SKM-1 (cell line): Measurements from ENCODE around the gene CHRNA1.

Experiments
- DNase-seq: peaks from one replicate; lab custom pipeline; 2025; ENCODE audit not compliant: unreplicated experiment; lab: John Stamatoyannopoulos, UW

Gene CHRNA1

DNA sequence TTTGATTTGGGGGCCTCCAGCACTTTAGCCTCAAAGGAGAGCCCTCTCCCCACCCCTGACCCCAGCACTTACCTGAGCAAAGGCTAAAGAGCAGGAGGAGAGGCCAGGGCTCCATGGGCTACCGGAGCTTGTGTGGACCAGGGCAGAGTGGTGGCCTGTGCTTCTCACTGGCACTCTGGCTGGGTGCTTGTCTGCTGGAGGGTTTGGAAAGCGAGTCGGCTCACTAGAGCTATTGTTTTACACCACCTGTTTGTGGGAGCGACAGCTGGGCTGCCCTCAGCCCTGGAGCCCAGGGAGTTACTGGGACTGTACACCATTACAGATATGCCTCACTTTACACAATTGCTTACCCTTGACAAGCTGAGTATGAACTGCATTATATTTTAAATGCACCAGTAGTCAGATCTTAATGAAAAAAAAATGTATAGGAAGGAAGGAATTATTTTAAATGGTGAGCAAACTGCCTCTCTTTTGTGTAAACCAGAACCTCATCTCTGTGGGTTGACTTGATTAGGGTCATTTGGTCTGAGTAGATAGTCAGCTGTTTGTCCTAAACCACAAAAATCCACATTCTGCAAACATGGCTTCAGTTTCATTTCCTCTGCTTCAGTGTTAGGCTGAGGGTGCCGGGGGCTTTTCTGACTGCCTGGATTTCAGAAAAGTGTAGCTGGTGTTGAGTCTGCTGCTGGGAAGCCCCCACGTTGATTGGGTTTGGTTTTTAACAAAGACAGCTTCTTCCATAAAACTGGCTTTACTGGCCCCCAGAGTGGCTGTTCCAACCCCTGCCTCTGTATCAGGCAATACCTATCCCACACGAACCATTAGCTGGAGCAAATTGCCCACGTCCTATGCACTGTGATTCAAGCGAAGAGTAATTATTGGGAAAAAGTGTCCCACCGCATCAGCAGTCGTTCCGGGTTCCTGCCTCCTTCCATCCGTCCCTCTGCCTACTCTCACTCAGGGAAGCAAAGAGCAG, at the start of gene CHRNA1:
Gene CHRNA1 (minus strand): TSS at position 193 of the 976 bp plus-strand sequence. CDS start 78 bp downstream, at position 115.
- DNase-seq, result no peak

DNA sequence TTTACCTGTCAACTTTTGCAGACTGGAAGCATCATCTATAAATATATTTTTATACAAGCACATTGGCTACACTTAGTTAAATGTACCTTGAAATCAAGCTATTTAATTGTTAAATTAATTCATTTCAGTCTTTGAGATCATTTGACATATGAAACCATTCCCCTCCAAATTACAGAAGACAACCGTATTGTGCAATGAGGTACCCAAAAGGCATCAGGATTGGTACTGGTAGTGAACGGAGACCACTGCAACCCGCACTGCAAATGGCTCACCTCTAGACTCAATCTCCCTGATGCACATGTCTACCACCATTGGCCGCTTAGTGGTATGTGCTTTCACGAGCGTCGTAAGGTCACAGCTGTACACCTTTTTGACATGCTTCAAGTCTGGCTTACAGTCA, 47.8 kb upstream of the CHRNA1 start:
- DNase-seq, result no peak

DNA sequence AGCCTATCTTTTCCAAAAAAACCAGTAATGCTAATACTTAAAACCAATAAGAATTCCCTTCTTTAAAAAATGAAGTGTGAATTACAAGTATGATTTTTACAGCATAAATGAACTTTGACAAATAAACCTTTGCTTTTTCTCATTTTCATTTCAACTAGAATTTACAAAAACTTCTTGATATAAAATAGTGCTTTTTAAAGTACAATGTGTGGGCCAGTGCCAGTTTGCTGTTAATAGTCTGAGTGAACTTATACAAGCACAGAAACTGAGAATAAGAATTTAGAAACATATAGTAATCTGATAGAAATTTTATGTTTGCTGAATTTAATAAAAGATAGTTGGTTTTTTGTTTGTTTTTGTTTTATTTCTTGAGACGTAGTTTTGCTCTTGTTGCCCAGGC, 43.7 kb upstream of the CHRNA1 start:
- DNase-seq, result no peak

DNA sequence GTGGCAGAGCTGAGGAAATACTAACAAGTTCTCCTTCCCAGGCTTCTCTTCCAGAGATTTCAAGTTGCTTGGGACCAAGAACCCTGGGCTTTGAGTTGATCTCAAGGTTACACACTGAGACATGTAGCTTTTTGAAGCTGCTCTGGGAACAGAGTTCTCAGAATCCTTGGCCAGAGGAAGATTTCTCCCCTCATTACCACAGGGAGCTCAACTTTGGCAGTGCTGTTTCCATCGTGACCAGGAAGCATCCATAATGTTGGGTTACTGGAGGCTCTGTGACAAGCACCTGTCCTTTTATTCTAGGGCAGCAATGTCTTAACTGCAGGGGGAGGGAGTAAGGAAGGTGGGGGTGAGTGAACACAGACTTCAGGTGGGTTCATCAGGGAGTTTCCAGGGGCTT, 41.5 kb upstream of the CHRNA1 start:
- DNase-seq, result no peak

DNA sequence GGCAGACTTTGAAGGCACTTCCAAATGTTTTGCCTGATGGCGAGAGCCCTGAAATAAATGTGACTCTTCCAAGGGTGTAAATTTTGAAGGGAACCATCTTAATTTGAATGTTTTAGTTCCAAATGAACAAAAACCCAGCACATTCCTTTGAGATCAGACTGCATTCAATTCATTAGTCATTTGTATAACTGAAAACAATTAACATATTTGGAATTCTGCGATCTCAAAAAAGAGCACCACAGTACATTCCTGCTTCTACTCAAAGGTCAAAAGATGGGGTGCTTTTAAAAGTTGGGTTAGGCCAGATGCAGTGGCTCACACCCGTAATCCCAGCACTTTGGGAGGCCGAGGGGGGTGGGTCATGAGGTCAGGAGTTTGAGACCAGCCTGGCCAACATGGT, 38.2 kb upstream of the CHRNA1 start:
- no peak for DNase-seq

DNA sequence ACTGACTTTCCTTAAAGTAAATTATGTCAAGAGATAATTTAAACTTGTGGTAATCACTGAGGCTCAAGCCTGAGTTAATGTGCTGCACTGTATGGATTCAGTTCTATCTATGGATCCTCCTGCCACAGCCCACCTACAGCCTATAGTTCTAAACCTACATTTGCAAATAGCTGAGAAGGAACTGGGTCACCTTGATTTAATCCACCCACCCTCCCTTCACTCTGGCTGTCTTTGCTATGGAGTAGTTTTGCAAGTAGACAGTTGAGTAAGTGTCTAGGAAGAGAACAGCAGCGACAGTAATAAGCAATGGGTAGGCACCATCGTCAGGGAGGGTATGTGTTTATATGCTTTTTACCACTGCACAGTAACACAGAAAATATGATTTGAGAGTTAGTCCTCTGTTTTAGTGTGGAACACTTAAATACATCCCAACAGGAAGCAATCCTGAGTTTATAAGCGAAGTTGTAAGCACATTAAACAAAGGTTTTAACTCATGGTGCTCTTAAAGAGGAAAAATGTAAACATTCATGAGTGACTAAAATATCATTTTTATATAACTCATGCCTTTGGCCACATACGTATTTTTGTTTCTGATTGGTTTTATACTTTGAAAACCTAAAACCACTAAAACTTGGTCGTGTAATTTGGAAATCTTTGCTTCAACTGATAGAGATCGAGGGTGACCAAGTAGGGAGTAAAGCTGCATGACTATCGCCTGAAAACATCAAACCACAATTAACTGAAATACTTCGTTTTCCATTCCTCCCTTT, 36.3 kb upstream of the CHRNA1 start:
- DNase-seq, result no peak

DNA sequence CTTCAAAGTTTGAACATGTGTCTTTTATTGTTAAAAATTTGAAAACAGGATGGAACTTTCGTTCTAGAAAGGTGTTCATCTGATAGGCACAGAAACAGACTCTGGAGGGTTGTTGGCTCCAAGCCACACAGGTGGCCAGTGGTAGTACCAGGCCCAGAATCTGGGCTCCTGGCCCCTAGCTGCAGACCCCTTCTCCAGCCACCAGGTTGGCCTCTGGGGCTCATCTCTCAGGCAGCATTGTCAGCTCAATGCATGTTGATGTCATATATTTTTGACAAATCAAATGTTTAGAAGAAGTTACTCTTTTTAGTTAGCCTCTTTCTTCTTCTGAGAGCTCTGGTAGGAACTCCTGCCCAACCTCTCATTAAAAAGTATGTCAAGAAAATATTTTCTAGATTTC, 34.5 kb upstream of the CHRNA1 start:
- DNase-seq, result no peak

DNA sequence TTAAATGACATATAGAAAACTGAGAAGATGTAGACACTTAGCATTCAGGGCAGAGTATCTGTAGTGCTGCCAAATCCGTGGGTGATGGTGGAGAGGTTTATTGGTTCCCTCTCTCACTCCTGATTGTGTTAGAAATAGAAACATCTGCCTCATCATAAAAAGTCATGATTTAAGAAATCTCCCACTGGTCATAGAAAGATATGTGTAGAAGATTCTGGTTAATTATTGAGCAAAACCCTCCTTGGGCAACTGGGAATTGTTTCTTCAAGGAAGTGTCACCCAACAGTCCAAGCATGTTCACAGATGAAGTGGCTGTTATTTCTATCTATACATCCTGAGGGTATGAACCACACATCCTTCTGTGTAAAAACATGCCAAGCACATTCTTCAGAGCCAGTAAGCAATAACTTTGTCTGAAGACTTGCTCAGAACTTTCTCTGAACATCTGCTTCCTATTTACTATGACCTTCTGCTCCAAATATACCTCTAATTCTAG, 33.6 kb upstream of the CHRNA1 start:
- DNase-seq, result no peak

DNA sequence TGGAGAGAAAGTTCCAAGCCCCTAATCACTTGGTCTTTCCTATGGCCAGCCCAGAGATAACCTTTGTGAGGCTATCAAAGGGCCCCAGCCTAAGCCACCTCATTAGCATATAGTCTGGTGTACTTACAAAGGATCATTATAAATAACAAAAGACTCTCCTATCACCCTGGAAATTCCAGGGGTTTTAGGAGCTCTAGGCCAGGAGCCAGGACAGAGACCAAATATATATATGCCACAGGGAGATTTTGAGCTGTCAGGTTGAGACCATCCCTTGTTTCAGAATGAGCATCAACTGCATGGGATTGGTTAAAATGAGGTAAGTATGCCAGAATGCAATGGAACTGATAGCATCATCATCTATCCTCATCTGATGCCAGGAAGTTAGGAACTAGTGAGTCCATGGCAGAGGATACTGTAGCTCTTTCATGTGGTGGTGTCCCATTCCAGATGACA, 32.1 kb upstream of the CHRNA1 start:
- DNase-seq, result no peak

DNA sequence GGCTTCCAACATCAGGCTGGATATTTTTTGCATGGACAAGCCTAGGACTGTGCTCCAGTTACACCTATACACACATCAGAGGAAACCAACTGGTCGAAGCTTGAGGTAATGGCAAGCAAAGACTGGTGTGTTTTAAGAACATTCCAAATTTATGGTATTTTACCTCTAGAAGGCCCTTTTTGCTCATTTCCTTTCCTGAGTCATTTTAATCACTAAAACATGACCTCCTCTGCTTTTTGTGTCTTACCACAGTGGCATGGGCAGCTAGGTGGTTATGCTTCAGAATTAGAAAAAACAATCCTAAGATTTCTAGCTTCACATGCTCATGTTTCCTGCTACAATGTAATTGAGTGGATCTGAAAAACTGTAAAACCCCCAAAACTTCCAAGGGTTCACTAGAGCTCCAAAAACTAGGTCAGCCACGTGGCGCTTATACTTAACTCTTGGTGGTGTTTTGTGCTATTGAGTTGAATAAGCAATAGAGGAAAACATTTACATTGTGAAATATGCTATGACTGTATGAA, 30.6 kb upstream of the CHRNA1 start:
- DNase-seq, result no peak

DNA sequence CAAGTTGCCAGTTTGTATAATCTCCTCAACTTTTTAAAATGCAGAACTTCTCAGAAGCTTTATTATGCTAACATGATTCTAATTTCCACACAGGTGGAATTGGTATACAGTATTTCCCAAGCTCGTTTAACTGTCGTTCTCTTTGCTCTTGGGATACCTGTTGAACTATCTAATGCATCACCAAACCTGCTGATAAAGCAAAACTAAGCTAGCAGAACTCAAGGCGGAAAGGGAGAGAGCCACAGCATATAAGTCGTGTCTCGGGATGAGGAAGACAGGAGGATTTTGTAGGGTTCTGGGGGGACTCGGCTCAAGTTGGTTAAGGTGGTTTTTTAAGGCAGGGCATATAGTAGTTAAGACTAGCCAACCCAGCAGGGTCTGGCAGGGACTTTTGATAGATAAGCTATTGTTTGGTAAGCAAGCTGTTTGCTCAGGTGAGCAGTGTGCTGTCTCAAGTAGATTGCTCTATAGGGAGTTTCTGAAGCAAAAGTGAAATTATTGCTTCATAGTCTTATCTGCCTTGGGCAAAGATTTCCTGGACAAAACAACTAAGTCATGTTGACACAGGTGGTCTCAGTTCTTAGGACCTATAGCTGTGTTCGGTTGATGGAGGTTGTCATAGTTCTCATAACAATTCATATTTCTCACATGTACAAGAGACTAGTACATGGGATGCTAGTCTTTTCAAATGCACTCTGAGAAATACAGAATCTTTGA, 28.2 kb upstream of the CHRNA1 start:
- DNase-seq, result no peak

DNA sequence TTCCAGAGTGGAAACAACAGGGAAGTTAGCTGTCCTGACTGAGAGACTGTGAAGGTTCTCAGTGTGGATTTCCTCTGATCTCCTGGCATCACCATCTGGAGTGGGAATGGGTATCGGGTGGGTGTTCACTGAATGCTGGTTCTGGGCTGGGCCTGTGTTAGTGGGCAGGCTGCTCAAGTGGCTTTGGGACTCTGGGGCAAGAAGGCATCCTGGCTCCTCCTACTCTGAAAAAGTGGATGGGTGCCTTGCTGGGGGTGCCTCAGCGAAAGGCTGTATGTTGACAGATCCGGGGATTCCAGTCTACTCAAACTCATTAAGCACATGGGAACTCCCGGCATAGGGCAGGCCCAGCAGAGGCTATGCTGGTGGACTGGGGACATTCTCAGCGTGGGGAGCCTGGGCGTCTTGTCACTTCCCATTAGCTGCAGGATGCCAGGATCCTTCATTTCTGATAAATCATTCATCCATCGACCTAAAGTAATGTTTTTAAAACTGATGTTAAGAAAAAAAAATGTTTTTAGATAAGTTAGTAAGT, 27.5 kb upstream of the CHRNA1 start:
- no peak for DNase-seq

DNA sequence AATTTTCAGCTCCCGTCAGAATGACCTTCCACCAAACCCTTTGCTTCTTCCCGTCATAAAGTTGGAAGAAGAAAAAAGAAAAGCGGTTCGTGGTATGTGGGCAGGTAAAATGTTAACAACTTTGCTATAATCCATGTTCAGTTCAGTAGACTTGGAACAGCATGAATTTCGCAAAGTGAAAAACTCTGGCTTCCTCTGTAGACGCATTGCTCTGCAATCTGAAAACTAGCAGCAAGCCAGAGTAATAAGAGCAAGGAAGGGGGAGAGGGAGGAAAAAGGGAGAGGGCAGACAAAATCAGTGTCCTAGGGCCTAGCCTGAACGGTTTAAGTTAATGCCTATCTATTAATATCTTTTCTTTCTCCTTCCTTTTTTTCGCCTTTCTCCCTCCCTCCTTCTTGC, 26.7 kb upstream of the CHRNA1 start:
- no peak for DNase-seq

DNA sequence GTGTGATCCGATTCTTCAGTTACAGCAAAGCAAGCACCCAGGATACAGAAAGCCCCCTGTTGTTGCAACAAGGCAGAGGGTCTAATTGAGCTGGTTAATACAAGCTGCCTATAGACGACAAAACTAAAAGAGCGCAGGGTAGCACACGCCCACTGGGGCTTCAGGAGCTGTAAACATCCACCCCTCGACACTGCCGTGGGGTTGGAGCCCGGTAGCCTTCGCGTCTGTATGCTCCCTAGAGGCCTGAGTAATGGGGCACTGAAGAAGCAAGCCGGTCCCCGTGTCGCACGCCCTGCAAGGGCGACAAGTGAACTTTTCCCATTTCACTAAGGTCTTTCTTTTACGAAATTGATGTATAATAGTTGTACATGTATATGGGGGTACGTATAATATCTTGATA, 24.7 kb upstream of the CHRNA1 start:
- no peak for DNase-seq

DNA sequence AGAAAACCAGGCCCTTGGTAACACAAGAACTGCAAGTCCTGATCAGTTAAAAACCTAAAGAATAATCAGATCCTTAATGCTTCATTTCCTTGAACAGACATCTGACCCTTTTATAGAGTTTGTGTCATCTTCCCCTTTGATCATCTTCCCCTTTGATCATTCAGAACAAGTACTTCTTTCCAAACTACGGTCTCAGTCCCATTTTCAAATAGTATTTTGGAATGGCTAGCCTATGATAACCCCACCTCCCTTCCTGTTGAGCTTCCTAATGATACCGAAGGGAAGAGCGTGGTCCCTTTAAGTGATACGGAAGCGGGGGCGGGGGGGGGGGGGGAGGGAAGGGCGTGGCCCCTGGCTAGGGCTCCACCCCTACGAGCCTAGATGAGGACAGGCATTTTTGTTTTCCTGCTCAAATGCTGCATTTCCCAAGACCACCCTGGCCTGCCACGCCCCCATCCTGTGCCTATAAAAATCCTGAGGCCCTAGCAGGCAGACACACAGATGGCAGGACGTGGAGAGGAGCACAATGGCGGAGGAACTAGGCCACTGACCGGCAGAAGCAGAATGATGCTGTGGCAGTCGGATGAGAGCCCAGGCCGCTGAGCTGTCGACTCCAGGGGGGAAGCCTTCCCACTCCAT, 24.1 kb upstream of the CHRNA1 start:
- no peak for DNase-seq

DNA sequence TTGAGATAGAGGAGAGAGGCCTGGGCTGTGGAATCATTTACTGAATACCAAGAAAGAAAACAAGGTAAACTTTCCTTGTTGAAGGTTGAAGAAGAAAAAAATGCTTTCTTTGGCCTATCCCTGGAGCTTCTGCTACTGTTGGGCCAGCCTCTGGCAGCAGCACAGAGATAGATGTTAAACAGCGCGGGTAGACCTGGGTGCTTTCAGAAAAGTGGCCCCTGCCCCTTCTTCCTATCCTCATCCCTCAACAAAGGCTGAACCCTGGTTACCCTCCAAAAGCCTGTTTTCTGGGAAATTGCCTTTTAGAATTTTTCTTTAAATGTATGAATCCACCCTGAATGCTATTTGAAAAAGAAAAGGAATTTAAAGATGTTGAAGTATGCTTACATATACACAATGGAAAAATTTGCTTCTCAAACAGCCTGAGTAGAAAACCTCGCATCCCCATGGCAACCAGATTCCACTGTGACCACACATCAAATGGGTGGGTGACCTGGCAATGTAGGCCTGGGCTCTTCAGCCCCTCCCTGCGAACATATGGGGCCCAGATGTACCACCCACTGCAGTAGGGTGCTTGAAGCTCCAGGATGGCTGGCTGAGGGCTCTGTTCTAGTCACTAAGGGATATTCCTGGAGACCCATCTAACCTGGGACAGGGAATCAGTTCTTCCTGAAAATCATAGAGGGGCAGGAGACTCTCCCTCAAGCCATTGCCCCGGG, 23.4 kb upstream of the CHRNA1 start:
- no peak for DNase-seq

DNA sequence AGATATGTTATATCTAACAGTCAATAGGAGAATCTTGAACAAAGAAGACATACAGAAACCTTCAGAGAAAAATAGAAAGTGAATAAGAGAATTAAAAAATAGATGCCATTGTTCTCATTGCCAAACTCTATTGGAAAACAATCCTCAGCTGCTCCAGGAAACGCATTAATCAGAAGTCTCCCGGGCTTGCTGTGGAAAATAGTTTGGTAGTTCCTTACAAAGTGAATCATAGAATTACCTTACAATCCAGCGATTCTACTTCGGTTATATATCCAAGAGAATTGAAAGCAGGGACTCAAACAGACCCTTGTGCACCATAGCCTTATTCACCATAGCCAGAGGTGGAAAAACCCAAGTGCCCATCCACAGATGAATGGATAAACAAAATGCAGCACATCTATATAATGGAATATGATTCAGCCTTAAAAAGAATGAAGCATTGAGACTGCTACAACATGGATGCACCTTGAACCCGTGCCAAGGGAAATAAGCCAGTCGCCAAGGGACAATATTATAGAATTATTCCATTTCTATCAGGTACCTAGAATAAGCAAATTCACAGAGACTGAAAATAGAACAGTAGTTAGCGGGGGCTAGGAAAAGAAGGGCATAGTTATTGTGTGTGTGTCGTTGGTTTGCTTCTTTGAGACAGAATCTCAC, 21.9 kb upstream of the CHRNA1 start:
- no peak for DNase-seq

DNA sequence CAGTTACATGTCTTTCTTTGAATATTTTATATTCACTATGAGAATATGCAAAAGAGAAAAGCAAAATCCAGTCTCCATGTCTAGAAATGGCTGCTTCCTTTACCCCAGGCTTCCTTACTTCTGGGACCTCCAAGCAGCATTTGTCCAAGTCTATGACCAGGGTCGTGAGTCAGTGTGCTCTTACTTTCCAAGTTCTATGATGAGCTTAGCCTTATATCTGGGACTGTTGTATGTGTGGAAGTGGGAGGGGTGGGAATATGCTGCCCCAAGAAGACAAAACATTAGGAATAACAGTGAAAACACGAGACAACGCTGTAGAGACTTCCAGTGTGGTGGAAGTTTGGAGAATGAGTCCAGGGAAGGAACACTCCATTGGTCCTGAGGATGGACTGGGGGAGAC, 21.2 kb upstream of the CHRNA1 start:
- no peak for DNase-seq

DNA sequence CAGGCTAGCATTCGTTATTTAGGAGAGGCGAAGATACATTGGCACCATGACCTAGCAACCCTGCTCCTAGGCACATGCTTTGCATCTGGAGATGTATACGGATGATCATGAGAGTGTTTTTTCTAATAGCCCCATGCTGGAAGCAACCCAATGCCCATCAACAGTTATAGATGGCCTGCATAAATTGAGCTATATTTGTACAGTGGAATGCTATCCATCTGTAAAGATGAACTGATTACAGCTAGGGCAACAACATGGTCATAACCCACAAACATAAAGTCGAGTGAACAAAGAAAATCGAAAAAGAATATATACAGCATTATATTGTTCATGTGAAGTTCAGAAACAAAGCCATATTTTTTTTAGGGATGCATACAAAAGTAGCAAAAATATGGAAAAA, 20.6 kb upstream of the CHRNA1 start:
- no peak for DNase-seq
